ENCODE measurements around the gene ABR.
A peak's percentile ranks its signal among the peaks of the same experiment; 100 is the strongest.
"Not testable (repeated sequence)": the region's sequence is repeated elsewhere in the genome, so short reads cannot be mapped to it uniquely, and the experiment has no call there.

Gene ABR

GRCh38 chr17:979539-980405, 200.0 kb downstream of the ABR start, which contains the start of gene NXN:
TSS of gene NXN (minus strand) at chr17:979776.
- DNase-seq, result peak; percentile 97

DNA sequence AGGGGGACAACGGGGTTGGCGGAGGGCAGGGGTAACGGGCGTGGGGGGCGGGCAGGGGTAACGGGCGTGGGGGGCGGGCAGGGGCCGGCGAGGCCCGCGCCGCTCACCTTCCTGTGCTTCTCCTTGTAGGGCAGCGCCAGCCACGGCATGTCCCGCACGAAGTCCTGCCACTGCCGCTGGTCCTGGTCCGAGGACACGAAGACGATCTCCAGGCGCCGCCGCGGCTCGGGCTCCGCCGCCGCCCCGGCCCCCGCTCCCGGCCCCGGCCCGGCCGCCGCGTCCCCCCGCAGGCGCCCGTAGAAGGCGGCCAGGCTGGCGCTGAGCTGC, 200.6 kb downstream of the ABR start:
- DNase-seq, result no peak

DNA sequence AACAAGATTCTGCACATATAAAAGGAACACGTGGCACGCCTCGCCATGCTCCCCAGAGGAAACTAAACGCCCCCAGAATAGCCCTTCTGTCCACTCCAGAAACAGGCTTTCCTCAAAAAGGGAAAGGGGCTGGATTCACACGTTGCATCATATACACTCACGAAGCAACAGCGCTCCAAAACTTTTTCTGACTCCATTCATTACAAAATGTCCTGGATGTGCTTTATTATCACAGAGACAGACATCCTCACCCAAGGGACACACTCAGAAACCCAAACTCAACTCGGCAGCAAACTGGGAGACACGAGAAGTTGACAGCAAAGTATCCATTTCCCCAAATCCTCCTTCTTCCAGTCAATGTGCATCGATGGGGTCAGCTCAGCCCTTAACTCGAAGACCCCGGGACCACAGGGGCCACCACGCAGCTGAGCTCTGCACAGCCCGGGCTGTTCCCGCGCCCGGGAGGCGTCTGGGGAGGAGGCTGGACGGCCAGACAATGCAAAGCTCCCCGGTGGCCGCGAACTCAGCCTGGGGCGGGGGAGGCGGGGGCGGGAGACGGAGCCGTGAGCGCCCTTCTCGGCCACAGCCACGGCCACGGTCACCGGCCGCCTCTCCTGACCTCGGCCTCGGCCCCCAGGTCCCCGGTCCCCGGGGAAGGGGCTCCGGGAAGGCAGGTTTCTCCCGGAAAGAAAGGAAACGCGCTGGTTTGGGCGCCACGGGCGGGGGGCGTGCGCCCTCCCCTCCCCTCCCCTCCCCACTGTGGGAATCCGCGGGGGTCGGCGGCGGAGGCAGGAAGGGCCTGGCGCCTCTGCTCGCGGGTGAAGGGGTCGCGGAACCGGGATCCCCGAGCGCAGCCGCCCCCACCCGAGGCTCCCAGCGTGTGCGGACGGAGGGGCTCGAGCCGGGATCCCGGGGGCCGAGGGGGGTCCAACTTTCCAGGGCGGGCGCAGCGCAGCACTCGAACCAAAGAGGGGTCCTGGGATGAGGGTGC, 201.4 kb downstream of the ABR start:
- peak; percentile 74 for DNase-seq

GRCh38 chr17:977166-977565, 202.6 kb downstream of the ABR start:
- no peak for DNase-seq

DNA sequence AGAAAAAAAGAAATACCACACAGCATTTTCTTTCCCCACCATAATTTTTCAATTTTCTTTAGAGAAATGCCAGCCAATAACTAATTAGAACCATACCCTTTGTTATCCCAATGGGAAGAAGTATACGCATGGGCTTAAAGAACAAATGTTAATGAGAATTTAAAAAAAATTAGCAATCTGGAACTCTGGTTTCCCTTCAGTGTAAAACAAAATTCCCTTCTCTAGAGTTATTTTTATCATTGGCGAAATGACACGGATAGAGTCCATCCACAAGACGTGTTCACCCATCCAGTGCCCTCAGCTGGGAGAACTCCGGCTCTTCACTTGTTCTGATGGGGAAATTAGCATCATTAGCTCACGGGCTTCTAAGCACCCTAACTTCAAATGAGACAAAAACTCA, 203.5 kb downstream of the ABR start:
- no peak for DNase-seq

- no peak for DNase-seq
Measured at GRCh38 chr17:975371-975915, 204.3 kb downstream of the ABR start.

DNA sequence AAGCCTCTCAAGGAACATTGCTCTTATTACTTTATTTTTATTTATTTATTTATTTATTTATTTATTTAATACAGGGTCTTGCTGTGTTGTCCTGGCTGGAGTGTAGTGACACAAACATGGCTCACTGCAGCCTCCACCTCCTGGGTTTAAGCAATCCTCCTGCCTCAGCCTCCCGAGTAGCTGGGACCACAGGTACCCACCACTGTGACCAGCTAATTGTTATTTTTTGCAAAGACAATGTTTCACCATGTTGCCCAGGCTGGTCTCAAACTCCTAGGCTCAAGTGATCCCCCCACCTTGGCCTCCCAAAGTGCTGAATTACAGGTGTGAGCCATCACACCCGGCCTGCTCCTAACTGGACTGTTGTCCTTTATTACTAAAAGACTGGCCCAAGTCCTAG, 205.0 kb downstream of the ABR start:
- not testable (repeated sequence) for DNase-seq

GRCh38 chr17:973053-973452, 206.7 kb downstream of the ABR start:
- no peak for DNase-seq

DNA sequence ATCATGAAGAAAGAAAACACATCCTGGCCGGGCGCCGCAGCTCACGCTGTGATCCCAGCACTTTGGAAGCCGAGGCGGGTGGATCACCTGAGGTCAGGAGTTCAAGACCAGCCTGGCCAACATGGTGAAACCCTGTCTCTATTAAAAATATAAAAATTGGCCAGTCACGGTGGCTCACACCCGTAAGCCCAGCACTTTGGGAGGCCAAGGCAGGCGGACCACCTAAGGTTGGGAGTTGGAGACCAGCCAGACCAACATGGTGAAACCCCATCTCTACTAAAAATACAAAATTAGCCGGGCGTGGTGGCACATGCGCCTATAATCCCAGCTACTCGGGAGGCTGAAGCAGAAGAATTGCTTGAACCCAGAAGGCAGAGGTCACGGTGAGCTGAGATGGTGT, 207.9 kb downstream of the ABR start:
- DNase-seq, result not testable (repeated sequence)

DNA sequence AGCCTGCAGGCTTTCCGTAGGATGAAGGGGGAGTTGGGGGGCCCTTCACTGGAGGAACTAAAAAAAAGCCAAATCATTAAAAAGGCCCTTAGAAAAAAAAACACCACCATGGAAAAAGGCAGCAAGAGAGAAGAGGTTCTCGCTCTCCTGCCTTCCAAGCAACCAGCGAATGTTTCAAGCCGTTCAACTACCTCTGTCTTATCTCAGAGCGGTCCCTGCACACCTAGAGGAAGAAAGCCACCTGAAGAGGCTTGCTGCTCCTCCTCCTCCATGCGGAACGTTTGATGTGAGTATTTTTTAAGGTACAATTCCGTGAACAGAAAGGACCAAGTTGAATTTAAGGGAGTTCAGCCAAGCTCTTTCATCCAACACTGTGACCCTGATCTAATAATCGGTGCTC, 209.4 kb downstream of the ABR start:
- no peak for DNase-seq

DNA sequence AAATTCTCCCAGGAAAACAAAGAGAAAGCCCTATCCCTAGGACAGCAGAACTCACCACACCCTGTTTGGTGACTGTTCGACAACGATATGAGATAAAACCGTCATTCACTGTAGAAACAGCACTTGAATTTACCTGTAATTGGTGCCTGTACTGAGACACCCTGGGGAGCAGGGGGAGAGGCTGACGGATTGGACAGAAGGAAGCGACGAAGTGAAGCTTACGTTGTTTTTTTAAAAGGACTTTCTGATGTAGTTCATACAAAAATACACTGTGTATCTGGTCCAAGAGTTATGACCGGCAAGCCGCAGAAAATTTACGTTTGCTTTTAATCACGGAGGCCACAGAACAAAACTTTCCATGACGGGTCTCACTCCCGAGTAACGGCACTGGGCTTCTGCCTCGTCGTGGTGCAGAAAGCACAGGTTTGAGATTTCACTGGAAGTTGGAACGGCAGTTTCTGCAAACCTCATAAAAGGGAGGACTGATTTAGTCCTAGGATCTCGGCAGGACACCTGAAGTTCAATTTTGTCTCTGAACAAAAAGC, 209.9 kb downstream of the ABR start:
- DNase-seq, result peak; percentile 46

DNA sequence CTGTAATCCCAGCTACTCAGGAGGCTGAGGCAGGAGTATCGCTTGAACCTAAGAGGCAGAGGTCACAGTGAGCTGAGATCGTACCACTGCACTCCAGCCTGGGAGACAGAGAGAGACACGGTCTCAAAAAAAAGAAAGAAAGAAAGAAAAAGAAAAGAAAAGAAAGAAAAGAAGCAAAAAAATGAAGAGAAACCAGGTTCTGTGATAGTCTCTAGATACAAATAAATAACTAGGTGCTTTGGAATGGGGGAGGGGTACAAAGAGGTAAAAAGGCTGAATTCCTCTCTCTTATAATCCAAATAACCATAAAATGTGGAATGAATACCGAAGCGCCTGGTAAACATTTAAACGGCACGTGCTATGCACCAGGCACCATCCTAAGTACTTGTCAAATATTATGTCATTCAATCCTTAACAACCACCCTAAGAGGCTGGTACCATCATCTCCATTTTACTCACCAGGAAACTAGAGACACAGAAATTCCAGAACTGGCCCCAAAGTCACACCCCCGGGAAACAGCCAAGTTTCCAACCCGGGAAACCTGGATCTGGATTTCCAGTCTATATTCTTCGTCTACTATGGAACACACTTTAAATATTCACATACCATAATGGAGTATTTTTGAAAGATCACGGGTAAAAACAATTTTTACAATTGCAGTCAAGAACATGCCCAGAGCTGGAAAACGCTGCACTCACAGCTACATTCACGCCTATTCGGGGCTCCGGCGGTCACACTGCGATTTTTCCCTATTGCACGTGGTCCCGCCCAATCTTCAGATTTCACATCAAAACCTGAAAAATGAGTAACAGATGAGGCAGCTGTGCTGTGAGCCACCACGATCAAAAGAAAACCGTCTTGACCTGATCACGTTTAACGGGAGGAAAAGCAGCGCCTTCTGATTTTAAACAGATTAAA, 210.7 kb downstream of the ABR start:
- DNase-seq, result no peak

DNA sequence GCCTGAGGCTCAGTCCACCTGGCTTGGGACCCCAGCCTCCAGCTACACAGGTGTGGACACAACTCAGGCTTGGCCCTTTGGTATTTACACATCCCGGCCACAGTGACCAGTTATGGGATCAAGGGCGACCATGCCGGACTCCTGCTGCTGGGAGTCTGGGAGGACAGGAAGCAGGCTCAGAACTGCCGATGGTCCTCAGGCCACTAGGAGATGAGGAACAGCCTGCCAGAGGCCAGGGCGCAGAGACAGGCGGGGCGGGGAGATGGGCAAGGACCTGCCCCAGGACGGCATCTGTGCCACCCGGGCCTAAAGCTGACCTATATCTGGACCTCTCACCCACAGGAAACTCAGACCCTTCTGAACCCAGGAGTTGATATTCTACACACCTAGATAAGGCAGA, 212.7 kb downstream of the ABR start:
- DNase-seq, result no peak

- DNase-seq, result no peak
Measured at GRCh38 chr17:965311-965989, 214.3 kb downstream of the ABR start.

DNA sequence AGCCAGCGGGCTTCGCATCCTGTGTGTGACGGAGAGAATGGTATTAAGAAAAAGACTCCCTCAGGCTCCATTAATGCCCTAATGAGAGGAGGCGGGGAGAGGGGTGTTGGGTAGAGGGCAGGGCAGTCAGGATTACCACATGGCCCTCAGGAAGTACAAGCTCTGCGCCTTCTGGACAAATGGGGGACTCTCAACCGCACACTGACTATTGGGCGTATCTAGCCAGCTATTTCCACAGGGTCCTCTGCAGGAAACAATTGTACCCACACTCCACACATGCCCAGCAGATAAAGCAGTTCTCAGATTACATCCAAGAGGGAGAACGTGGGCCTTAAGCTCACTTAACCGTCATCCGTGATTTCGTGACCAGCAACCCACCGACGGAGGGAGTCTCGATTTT, 214.9 kb downstream of the ABR start:
- no peak for DNase-seq

GRCh38 chr17:962670-963069, 217.1 kb downstream of the ABR start:
- no peak for DNase-seq

GRCh38 chr17:962166-962565, 217.6 kb downstream of the ABR start:
- DNase-seq, result no peak

DNA sequence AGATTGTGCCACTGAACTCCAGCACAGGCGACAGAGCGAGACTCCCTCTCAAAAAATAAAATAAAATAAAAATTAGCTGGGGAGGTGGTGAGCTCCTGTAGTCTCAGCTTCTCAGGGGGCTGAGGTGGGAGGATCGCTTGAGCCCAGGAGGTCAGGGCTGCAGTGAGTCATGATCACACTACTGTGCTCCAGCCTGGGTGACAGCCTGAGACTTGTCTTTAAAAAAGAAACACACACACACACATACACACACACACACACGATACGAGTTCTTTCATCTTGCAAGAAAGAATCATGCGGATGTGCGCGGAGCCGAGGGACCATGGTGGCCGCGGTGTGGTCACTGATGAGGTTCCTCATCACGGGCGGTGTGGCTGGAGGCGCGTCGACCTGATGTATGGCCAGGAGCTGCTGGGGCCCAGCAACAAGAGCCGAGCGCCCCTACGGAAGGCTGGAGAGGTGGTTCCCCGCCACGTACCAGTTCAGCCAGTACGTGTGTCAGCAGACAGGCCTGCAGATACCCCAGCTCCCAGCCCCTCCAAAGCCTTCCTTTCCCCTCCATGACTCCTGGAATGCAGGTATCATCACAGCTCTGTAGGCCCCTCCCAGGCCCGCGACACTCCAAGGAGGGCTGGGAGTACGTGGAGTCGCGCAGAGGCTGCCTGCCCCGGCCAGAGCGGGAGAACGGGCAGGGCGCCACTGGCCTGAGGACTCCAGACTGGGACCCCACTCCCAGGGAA, 220.9 kb downstream of the ABR start:
- no peak for DNase-seq

- no peak for DNase-seq
Measured at GRCh38 chr17:957856-958421, 221.8 kb downstream of the ABR start.

DNA sequence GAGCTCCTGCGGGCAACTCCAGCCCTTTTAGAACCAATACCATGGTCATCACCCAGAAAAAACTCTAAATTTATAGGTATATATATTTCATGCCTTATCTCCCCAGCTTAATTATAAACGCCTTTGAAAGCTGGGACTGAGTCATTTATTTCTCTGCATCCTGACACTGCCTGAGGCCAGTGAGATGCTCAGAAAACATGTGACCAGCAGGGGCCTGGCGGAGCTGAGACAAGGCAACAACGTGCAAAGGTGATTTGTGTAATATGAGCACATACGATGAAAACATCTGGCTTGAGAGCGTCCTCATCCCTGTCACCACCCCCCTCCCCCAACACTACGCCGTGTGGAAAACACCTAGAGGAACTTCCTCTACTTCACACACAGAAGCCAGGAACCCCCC, 222.9 kb downstream of the ABR start:
- no peak for DNase-seq

Data from right kidney (tissue), 1 donor.